ENCODE measurements around the gene VGLL4.

The VGLL4 gene

DNA sequence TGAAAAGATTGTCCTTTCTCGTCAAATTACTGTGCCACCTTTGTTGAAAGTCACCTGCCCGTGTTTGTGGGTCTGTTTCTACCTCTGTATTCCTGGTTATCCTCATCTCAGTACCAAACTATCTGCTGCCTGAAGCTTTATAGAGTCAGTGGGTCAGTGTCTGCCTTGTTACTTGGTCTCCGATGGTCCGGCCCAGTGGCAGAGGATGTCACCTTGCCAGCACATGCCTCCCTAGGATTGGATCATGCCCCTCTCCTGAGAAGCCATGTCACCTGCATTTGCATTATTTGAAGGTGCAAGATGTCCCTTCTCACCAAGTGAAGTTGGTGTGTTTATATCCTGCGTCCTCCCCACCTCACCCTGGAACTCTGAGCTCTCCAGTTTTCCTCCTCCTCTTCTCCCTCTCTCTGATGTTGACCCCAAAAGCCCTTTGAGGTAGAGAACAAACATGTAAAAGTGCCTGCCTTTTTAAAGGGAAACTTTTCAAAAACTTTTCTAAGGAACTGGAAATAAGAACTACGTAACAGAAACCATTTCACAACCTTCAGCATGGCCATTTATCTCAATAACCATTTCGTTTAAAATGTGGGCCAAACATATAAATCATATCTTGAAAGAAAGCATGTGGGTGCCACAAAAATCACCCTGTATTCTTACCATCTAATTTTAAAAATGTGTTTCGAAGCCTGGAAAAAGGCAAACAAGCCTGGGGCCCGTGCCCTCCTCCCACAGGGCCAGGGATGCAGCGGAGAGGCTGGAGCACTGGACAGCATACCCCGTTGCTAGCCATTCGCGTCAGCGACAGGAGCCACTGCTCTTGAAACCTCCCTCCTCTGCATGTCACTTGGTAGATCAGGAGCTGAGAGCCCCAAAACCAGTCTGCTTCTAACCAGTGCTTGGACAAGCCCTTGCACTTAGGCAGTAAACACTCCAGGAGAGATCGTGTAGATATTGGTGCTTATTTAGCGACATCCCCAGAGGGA lies 102.1 kb downstream of the VGLL4 start:
- ATAC-seq = no peak
- no peak for TF ChIP-seq ESRRG (CRISPR knock-in tag; IDR thresholded peaks at IDR 0.05)

DNA sequence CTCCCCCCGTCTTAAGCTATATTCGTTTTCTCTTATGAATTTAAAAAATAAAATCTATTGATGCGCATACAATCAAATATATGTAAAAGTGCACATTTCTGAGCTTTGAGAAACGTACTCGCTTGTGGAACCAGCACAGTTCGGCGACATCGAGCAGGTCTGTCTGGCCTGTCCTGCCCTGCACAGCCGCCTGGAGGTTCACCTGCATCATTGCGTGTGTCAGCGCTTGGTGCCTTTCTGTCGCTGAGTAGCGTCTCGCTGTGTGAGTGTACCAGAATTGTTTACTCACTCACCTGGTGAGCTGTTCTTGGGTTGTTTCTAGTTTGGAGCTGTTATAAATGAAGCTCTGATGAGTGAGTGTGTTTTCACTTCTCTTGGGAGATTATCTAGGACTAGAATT lies 104.0 kb downstream of the VGLL4 start:
- no peak for ATAC-seq
- no peak for TF ChIP-seq ARNTL (CRISPR knock-in tag; IDR thresholded peaks at IDR 0.05; ENCODE audit: borderline replicate concordance, low read depth)
- TF ChIP-seq PPARA (CRISPR knock-in tag; IDR thresholded peaks at IDR 0.05; ENCODE audit: borderline replicate concordance) = no peak
- no peak for TF ChIP-seq TOX (CRISPR knock-in tag; IDR thresholded peaks at IDR 0.05; ENCODE audit: borderline replicate concordance)
- no peak for TF ChIP-seq TSHZ2 (CRISPR knock-in tag; IDR thresholded peaks at IDR 0.05)
- TF ChIP-seq ZNF70 (CRISPR knock-in tag; IDR thresholded peaks at IDR 0.05) = no peak
- TF ChIP-seq CREB5 (CRISPR knock-in tag; IDR thresholded peaks at IDR 0.05; ENCODE audit: low read depth) = no peak
- TF ChIP-seq ISL1 (CRISPR knock-in tag; IDR thresholded peaks at IDR 0.05) = no peak
- TF ChIP-seq ESRRG (CRISPR knock-in tag; IDR thresholded peaks at IDR 0.05) = no peak
- TF ChIP-seq ZNF8 (CRISPR knock-in tag; IDR thresholded peaks at IDR 0.05) = no peak
- TF ChIP-seq CSDC2 (CRISPR knock-in tag; IDR thresholded peaks at IDR 0.05) = no peak
- TF ChIP-seq SNAI2 (CRISPR knock-in tag; IDR thresholded peaks at IDR 0.05) = no peak
- TF ChIP-seq ZNF565 (CRISPR knock-in tag; conservative IDR thresholded peaks at IDR 0.05; ENCODE audit: low read depth) = no peak
- TF ChIP-seq GLIS3 (CRISPR knock-in tag; IDR thresholded peaks at IDR 0.05) = no peak

- no peak for ATAC-seq
- TF ChIP-seq ISL1 (CRISPR knock-in tag; IDR thresholded peaks at IDR 0.05) = no peak
- TF ChIP-seq ZNF8 (CRISPR knock-in tag; IDR thresholded peaks at IDR 0.05) = no peak
- no peak for TF ChIP-seq ARNTL (CRISPR knock-in tag; IDR thresholded peaks at IDR 0.05; ENCODE audit: borderline replicate concordance, low read depth)
- no peak for TF ChIP-seq CSDC2 (CRISPR knock-in tag; IDR thresholded peaks at IDR 0.05)
- TF ChIP-seq ZNF70 (CRISPR knock-in tag; IDR thresholded peaks at IDR 0.05) = no peak
- no peak for TF ChIP-seq PPARA (CRISPR knock-in tag; IDR thresholded peaks at IDR 0.05; ENCODE audit: borderline replicate concordance)
- no peak for TF ChIP-seq ZFP30 (CRISPR knock-in tag; IDR thresholded peaks at IDR 0.05)
- TF ChIP-seq SNAI2 (CRISPR knock-in tag; IDR thresholded peaks at IDR 0.05) = no peak
- TF ChIP-seq POU6F1 (CRISPR knock-in tag; IDR thresholded peaks at IDR 0.05; ENCODE audit: borderline replicate concordance, low read depth) = no peak
- no peak for TF ChIP-seq OSR1 (CRISPR knock-in tag; IDR thresholded peaks at IDR 0.05)
- no peak for TF ChIP-seq ZC3H10 (CRISPR knock-in tag; IDR thresholded peaks at IDR 0.05)
- no peak for TF ChIP-seq TSHZ2 (CRISPR knock-in tag; IDR thresholded peaks at IDR 0.05)
These were observed 104.5 kb downstream of the VGLL4 start for GRCh38 chr3:11539218-11539617.

DNA sequence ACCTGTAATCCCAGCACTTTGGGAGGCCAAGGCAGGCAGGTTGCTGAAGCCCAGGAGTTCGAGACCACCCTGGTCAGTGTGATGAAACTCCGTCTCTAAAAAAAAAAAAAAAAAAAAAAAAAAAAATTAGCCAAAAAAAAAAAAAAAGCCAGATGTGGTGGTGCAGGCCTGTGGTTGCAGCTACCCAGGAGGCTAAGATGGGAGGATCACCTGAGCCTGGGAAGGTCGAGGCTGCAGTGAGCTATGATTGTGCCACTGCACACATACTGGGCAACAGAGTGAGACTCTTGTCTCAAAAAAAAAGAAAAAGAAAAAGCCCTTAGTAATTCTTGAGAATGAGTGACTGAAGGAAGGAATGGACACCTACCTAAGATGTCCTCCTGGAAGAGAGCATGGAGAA lies 105.1 kb downstream of the VGLL4 start:
- TF ChIP-seq ISL1 (CRISPR knock-in tag; IDR thresholded peaks at IDR 0.05) = no peak
- TF ChIP-seq BACH2 (CRISPR knock-in tag; IDR thresholded peaks at IDR 0.05; ENCODE audit: borderline replicate concordance) = no peak
- no peak for TF ChIP-seq PPARA (CRISPR knock-in tag; IDR thresholded peaks at IDR 0.05; ENCODE audit: borderline replicate concordance)
- no peak for TF ChIP-seq CREB5 (CRISPR knock-in tag; IDR thresholded peaks at IDR 0.05; ENCODE audit: low read depth)
- no peak for TF ChIP-seq CSRNP3 (CRISPR knock-in tag; IDR thresholded peaks at IDR 0.05)
- ATAC-seq = no peak

Measured in SK-N-SH treated with all-trans-retinoic acid at 6 μM for 48 hours (cell line).